GM23248 (cell line): Measurements from ENCODE around the gene SPAG9.

Experiments
- EZH2 ChIP-seq: fragments of 200-600 bp; sonication (generic); IDR thresholded peaks from 2 replicates; pipeline ENCODE4 v1.6.1; 2018; ENCODE audit warnings: antibody characterized with exemption, mild to moderate bottlenecking; ENCODE audit not compliant: insufficient read depth, poor library complexity, severe bottlenecking
- EZH2phosphoT487 ChIP-seq: fragments of 200-600 bp; sonication (generic); IDR thresholded peaks from 2 replicates; pipeline ENCODE4 v1.6.1; 2018; ENCODE audit warnings: antibody characterized with exemption, moderate library complexity, mild to moderate bottlenecking, low read depth; ENCODE audit not compliant: insufficient read depth

DNA sequence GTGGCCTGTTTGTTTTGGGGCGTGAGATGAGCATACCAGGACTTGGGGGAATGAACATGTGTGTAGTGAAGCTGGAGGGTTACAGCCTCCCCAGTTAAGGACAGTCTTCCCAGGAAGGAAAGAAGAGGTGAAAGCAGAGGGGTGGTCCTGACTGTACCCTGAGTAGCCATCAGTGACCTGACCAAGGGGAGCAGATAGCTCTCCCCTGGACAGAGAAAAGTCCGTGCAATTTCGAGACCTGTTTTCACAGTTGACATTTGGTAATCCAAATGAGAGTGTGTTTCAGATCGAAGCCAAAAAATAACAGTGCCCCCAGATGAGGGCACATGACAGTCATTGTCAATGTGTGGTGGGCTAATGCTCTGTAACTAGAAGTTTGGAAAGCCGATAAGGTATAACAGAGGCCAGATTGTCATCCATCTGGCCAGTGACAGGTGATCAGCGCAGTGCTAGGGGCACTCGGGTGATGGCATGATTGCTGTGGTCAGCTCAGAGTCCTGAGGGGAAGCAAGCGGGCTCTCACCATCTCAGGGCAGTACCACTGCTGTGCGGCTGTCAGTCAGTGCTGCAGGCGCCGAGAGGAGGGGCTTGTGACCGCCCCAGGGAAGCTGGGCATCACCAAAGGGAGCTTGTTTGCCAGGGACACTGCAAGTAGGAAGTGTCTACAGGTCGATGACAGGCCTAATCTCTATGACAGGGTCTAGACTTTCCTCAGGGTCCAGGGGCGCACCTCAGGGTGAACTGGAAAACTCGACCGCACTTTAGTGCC lies 44.4 kb upstream of the SPAG9 start:
- TF ChIP-seq EZH2, result no peak
- TF ChIP-seq EZH2phosphoT487, result no peak
